ENCODE measurements around the gene RERE.

DNA sequence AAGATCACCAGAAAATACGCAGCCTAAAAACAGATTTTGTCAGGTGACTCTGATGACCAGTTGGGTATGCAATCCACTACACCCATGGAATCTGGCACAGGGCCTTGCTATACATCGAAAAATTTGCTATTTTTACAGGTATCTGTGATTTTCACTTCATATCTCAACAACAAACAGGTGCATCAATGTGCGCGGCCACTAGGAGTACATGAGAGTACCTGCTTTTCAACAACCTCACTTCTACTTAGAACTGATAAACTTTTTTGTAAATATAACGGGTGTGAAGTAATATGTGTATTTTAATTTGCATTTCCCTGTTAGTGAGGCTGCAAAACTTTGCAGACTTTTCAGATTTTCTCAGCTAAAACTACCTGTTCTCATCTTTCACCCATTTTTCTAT is 418.8 kb downstream of the RERE start:
- TF ChIP-seq, protein P1, sequence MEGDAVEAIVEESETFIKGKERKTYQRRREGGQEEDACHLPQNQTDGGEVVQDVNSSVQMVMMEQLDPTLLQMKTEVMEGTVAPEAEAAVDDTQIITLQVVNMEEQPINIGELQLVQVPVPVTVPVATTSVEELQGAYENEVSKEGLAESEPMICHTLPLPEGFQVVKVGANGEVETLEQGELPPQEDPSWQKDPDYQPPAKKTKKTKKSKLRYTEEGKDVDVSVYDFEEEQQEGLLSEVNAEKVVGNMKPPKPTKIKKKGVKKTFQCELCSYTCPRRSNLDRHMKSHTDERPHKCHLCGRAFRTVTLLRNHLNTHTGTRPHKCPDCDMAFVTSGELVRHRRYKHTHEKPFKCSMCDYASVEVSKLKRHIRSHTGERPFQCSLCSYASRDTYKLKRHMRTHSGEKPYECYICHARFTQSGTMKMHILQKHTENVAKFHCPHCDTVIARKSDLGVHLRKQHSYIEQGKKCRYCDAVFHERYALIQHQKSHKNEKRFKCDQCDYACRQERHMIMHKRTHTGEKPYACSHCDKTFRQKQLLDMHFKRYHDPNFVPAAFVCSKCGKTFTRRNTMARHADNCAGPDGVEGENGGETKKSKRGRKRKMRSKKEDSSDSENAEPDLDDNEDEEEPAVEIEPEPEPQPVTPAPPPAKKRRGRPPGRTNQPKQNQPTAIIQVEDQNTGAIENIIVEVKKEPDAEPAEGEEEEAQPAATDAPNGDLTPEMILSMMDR (IDR thresholded peaks at IDR 0.05; ENCODE audit: poor library complexity): no peak
- TF ChIP-seq EZH2phosphoT487 (IDR thresholded peaks at IDR 0.05; ENCODE audit: low read depth, severe bottlenecking, unreplicated experiment): no peak
- no peak for TF ChIP-seq EZH2 (IDR thresholded peaks at IDR 0.05; ENCODE audit: borderline replicate concordance)

All from hepatocyte (in vitro differentiated cells).